A673 (cell line): ENCODE results near the gene RAB3B. TPM values are rescaled to one million over a fixed set of nuclear protein-coding genes. Genes with fewer than 3 reads are reported as not detected.

Experiments used
- BruUV-seq: library from RNA; stranded (reverse); fragments of 400-500 nt; replicated peaks from 2 replicates; lab custom pipeline; 2021; lab: Mats Ljungman, UMichigan
- CTCF ChIA-PET: fragments of 300-600 bp; sonication (Branson Sonifier 250); formaldehyde crosslinking; loops from one replicate; lab custom pipeline; 2022; ENCODE audit warnings: antibody characterized with exemption; lab: Charles Lee
- POLR2A ChIA-PET: fragments of 300-600 bp; sonication (Branson Sonifier 250); formaldehyde crosslinking; loops from one replicate; lab custom pipeline; 2022; ENCODE audit warnings: antibody characterized with exemption; ENCODE audit not compliant: low non-redundant PET; lab: Charles Lee
- DNase-seq: peaks from one replicate; pipeline ENCODE4 v3.0.0-alpha.2; 2015; ENCODE audit warnings: low spot score
- H3K27ac ChIP-seq: fragments of 200-600 bp; sonication (generic); 2 replicates; pipeline ENCODE4 v1.5.1; 2016; ENCODE audit warnings: mixed run types, low read depth, mild to moderate bottlenecking, mixed read lengths, antibody characterized with exemption, low read length; ENCODE audit not compliant: poor library complexity, severe bottlenecking
- H3K27me3 ChIP-seq: fragments of 200-600 bp; sonication (generic); replicated peaks from 2 replicates; pipeline ENCODE4 v1.6.1; 2017; ENCODE audit warnings: mixed run types, low read depth, mild to moderate bottlenecking, mixed read lengths, antibody characterized with exemption, low read length; ENCODE audit not compliant: insufficient read depth, poor library complexity
- H3K36me3 ChIP-seq: fragments of 200-600 bp; sonication (generic); 2 replicates; pipeline ENCODE4 v1.6.1; 2016; ENCODE audit warnings: mixed run types, mild to moderate bottlenecking, mixed read lengths, antibody characterized with exemption, low read length; ENCODE audit not compliant: insufficient read depth, poor library complexity, severe bottlenecking
- H3K4me1 ChIP-seq: fragments of 200-600 bp; sonication (generic); 2 replicates; pipeline ENCODE4 v1.6.1; 2017; ENCODE audit warnings: mixed run types, mild to moderate bottlenecking, mixed read lengths, antibody characterized with exemption, low read length; ENCODE audit not compliant: insufficient read depth, poor library complexity, severe bottlenecking
- H3K4me3 ChIP-seq: fragments of 200-600 bp; sonication (generic); 2 replicates; pipeline ENCODE4 v1.5.1; 2016; ENCODE audit warnings: low read depth, mixed run types, mild to moderate bottlenecking, mixed read lengths, low read length; ENCODE audit not compliant: poor library complexity, severe bottlenecking
- H3K9me3 ChIP-seq: fragments of 200-600 bp; sonication (generic); 2 replicates; pipeline ENCODE4 v1.6.1; 2016; ENCODE audit warnings: mixed run types, low read depth, mild to moderate bottlenecking, mixed read lengths, antibody characterized with exemption, low read length; ENCODE audit not compliant: poor library complexity, severe bottlenecking
- CTCF ChIP-seq: fragments of 300-800, 200-600 bp; sonication (generic); conservative IDR thresholded peaks from 2 replicates; pipeline ENCODE4 v1.5.1; 2017; ENCODE audit warnings: low read depth, mild to moderate bottlenecking, antibody characterized with exemption, low read length, moderate library complexity, mixed read lengths
- EZH2 ChIP-seq: fragments of 200-600 bp; sonication (generic); IDR thresholded peaks from 2 replicates; pipeline ENCODE4 v1.6.1; 2017; ENCODE audit warnings: borderline replicate concordance, low read depth, mild to moderate bottlenecking, mixed read lengths, antibody characterized with exemption, low read length; ENCODE audit not compliant: poor library complexity, severe bottlenecking
- intact Hi-C: fragments of 100-400 bp; cut with micrococcal nuclease; formaldehyde crosslinking; loops from one replicate; pipeline ENCODE4 v1.10.0; 2022; ENCODE audit not compliant: unreplicated experiment
- total RNA-seq: library from RNA; stranded (reverse); gene quantifications from 2 replicates; pipeline ENCODE4 v1.2.3, GENCODE V29; 2021

Gene RAB3B
- total RNA-seq, 1 experiment from 2014 or later: 25.5 TPM

DNA sequence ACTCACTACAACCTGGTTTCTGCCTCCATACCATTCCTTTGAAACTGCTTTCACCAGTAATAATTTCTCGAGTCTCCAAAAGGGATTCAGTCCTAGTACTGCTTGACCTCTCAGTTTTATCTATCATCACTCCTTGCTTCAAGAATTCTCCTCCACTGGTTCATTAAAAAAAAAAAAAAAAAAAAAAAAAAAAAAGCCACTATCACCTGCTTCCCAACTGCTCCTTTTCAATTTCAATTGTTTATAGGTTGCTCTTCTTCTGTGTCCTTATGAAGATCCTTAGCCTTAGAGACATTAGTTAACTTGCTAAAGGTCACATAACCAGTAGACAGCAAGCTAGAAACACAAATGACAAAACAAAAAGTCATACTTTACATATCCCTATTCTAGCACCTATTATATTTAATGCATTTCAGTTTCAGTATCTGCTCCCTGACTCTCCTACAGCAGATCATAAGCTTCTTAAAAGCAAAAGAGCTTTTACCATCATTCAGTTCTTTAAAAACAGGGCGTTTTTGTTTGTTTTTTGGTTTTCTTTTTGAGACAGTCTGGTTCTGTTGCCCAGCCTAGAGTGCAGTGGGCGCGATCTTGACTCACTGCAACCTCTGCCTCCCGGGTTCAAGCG, 119.0 kb downstream of the RAB3B start:
- no peaks in the 10 kb centered on the region for H3K27me3 ChIP-seq
- POLR2A ChIA-PET: interaction anchor here (0.7 to 0.8 kb wide), 2 partner anchors 11 to 141 kb away, joined by 3 to 6 read pairs; no protein-coding TSS in a partner anchor
- peaks cover 21% of the 10 kb centered on the region for H3K36me3 ChIP-seq
- TF ChIP-seq CTCF (no peak), EZH2 (no peak)
- no peaks in the 10 kb centered on the region for H3K9me3 ChIP-seq
- BruUV-seq: no TSS peak
- CTCF ChIA-PET: interaction anchor here (0.5 kb wide), 1 partner anchor 392 kb away, joined by 5 read pairs; no protein-coding TSS in a partner anchor
- DNase-seq: no peak
- intact Hi-C loops: no loop called here
- H3K27ac ChIP-seq: peak overlapping the region; percentile 61
- no peak overlapping the region for H3K4me3 ChIP-seq
- peaks cover 56% of the 10 kb centered on the region for H3K4me1 ChIP-seq

GRCh38 chr1:51870603-51871350, 119.7 kb downstream of the RAB3B start:
- Histone ChIP-seq H3K27ac (peak overlapping the region; percentile 61), H3K27me3 (no peaks in the 10 kb centered on the region), H3K4me1 (peaks cover 62% of the 10 kb centered on the region), H3K36me3 (peaks cover 16% of the 10 kb centered on the region), H3K4me3 (no peak overlapping the region), H3K9me3 (no peaks in the 10 kb centered on the region)
- TF ChIP-seq EZH2: no peak
- no peak for TF ChIP-seq CTCF
- no peak for DNase-seq
- ChIA-PET CTCF (no interaction called here), POLR2A (interaction anchor here (0.8 kb wide), 1 partner anchor 11 kb away, joined by 6 read pairs; no protein-coding TSS in a partner anchor)
- intact Hi-C loops: no loop called here
- no TSS peak for BruUV-seq

- no TSS peak for BruUV-seq
- no peak overlapping the region for H3K4me3 ChIP-seq
- H3K36me3 ChIP-seq: peaks cover 14% of the 10 kb centered on the region
- H3K9me3 ChIP-seq: no peaks in the 10 kb centered on the region
- ChIA-PET CTCF (no interaction called here), POLR2A (no interaction called here)
- H3K4me1 ChIP-seq: peaks cover 62% of the 10 kb centered on the region
- DNase-seq: no peak
- no peak for TF ChIP-seq CTCF
- intact Hi-C loops: no loop called here
- no peaks in the 10 kb centered on the region for H3K27me3 ChIP-seq
- peak overlapping the region; percentile 31 for H3K27ac ChIP-seq
Measured at GRCh38 chr1:51867479-51868232, 122.8 kb downstream of the RAB3B start.
